B cell (primary cell): ENCODE results near the gene ELAVL3. TPM values are rescaled to one million over a fixed set of nuclear protein-coding genes. Genes with fewer than 3 reads are reported as not detected.

Experiments used
- ATAC-seq: fragments of 200-7000 bp; cut with Tn5 transposase; one replicate; pipeline ENCODE4 v1.10.0; 2021; ENCODE audit warnings: low read depth, mild to moderate bottlenecking, moderate number of reproducible peaks, moderate library complexity
- CTCF ChIA-PET: fragments of 350-600 bp; sonication (Branson Sonifier 250); formaldehyde crosslinking; loops from one replicate; lab custom pipeline; 2021; ENCODE audit warnings: antibody characterized with exemption, inconsistent platforms; lab: Charles Lee
- POLR2A ChIA-PET: fragments of 350-600 bp; sonication (Branson Sonifier 250); formaldehyde crosslinking; loops from one replicate; lab custom pipeline; 2021; ENCODE audit warnings: antibody characterized with exemption; lab: Charles Lee
- DNase-seq: peaks from one replicate; pipeline ENCODE4 v3.0.0; 2013
- H2AFZ ChIP-seq: 2 replicates; pipeline ENCODE4 v1.6.1; 2012; ENCODE audit warnings: mild to moderate bottlenecking, low read depth, low read length; ENCODE audit not compliant: insufficient read depth, poor library complexity, severe bottlenecking
- H3K27ac ChIP-seq, 2 donors: 1 replicate in 1 of 2; 2 replicates in 1 of 2; pipeline ENCODE4 v1.5.1; 2012 to 2013; ENCODE audit warnings: low read length in 2 of 2, mild to moderate bottlenecking in 2 of 2, moderate library complexity in 1 of 2
- H3K27me3 ChIP-seq, 4 experiments: fragments of 200-600 bp in 1 of 4; sonication (generic) in 1 of 4; replicated peaks in 1 of 4; 1 replicate in 2 of 4; 2 replicates in 2 of 4; pipeline versions ENCODE4 v1.6.1 to v1.7.0; 2013 to 2016; ENCODE audit warnings: low read length in 3 of 4, mild to moderate bottlenecking in 2 of 4, mixed read lengths in 1 of 4, moderate library complexity in 1 of 4; ENCODE audit not compliant: insufficient read depth in 4 of 4, control insufficient read depth in 3 of 4; ENCODE audit errors: control extremely low read depth in 1 of 4
- H3K36me3 ChIP-seq, 2 experiments: replicated peaks in 1 of 2; 1 replicate in 1 of 2; 2 replicates in 1 of 2; pipeline versions ENCODE4 v1.6.1 to v1.7.1; 2013; ENCODE audit warnings: low read length in 1 of 2; ENCODE audit not compliant: insufficient read depth in 2 of 2, control insufficient read depth in 1 of 2; ENCODE audit errors: control extremely low read depth in 1 of 2, extremely low read depth in 1 of 2
- H3K4me1 ChIP-seq, 2 donors: fragments of 200-600 bp in 1 of 2; sonication (generic) in 1 of 2; 1 replicate in 1 of 2; 2 replicates in 1 of 2; pipeline versions ENCODE4 v1.5.1 to v1.6.1; 2013 to 2017; ENCODE audit warnings: low read length in 2 of 2; ENCODE audit not compliant: control insufficient read depth in 2 of 2, insufficient read depth in 2 of 2
- H3K4me2 ChIP-seq: replicated peaks from 2 replicates; pipeline ENCODE3; 2012; ENCODE audit warnings: mild to moderate bottlenecking, low read depth, low read length; ENCODE audit not compliant: poor library complexity, severe bottlenecking
- H3K4me3 ChIP-seq, 5 experiments: fragments of 200-600 bp in 1 of 5; sonication (generic) in 1 of 5; 1 replicate in 3 of 5; 2 replicates in 2 of 5; pipeline versions ENCODE4 v1.5.1 to v1.7.0; 2011 to 2016; ENCODE audit warnings: low read length in 4 of 5, mild to moderate bottlenecking in 4 of 5, low read depth in 2 of 5, control low read depth in 1 of 5, moderate library complexity in 1 of 5; ENCODE audit not compliant: insufficient read depth in 1 of 5; ENCODE audit errors: control extremely low read depth in 1 of 5, extremely low read depth in 1 of 5
- H3K79me2 ChIP-seq: fragments of 200-600 bp; sonication (generic); one replicate; pipeline ENCODE4 v1.6.0; 2016; ENCODE audit warnings: low read length; ENCODE audit not compliant: control insufficient read depth, insufficient read depth
- H3K9ac ChIP-seq: fragments of 200-600 bp; sonication (generic); 2 replicates; pipeline ENCODE4 v1.6.1; 2017; ENCODE audit warnings: mild to moderate bottlenecking, low read length, moderate library complexity
- H3K9me3 ChIP-seq, 3 donors: one replicate each; pipeline versions ENCODE4 v1.6.1 to v1.7.1; 2013; ENCODE audit warnings: low read length in 2 of 3; ENCODE audit not compliant: control insufficient read depth in 2 of 3, insufficient read depth in 1 of 3; ENCODE audit errors: control extremely low read depth in 1 of 3
- H4K20me1 ChIP-seq: 2 replicates; pipeline ENCODE4 v1.6.0; 2012; ENCODE audit warnings: mild to moderate bottlenecking, low read length; ENCODE audit not compliant: insufficient read depth, control insufficient read depth, poor library complexity, severe bottlenecking
- H3K27ac Mint-ChIP-seq: one replicate; pipeline ENCODE4 v1.8.0; 2021; ENCODE audit warnings: mixed read lengths
- H3K27me3 Mint-ChIP-seq: one replicate; pipeline ENCODE4 v1.8.0; 2021; ENCODE audit warnings: mixed read lengths
- H3K4me1 Mint-ChIP-seq: one replicate; pipeline ENCODE4 v1.8.0; 2021; ENCODE audit warnings: mixed read lengths
- H3K4me3 Mint-ChIP-seq: one replicate; pipeline ENCODE4 v1.8.0; 2021; ENCODE audit warnings: mixed read lengths
- H3K9me3 Mint-ChIP-seq: one replicate; pipeline ENCODE4 v1.8.0; 2022; ENCODE audit warnings: mixed read lengths; ENCODE audit not compliant: insufficient read depth
- EZH2 ChIP-seq: IDR thresholded peaks from 2 replicates; pipeline ENCODE4 v1.6.1; 2012; ENCODE audit warnings: borderline replicate concordance, low read depth, mild to moderate bottlenecking, moderate library complexity, low read length; ENCODE audit not compliant: insufficient read depth, poor library complexity, severe bottlenecking
- WGBS: methylation state at CpG from one replicate; pipeline ENCODE4 v1.1.5; 2013; ENCODE audit warnings: missing lambda C conversion rate; ENCODE audit not compliant: insufficient coverage; 5-methylcytosine and 5-hydroxymethylcytosine counted together
- intact Hi-C: fragments of 100-400 bp; cut with micrococcal nuclease; formaldehyde crosslinking; loops from one replicate; pipeline ENCODE4 v1.10.0; 2022
- polyA plus RNA-seq: library from polyadenylated mRNA; depleted of rRNA; stranded (reverse); fragments of >200 nt; gene quantifications from 2 replicates; pipeline ENCODE4 v1.2.3, GENCODE V29; 2012
- total RNA-seq, 2 donors: library from RNA; stranded (reverse); fragments of 120-200 nt in 1 of 2; gene quantifications; 1 replicate in 1 of 2; 2 replicates in 1 of 2; pipeline versions ENCODE4 v1.2.3 to v1.2.4, GENCODE V29; 2013 to 2022
- TF ChIP-seq, protein P1 (sequence below): fragments of 200-600 bp; IDR thresholded peaks from one replicate; pipeline ENCODE4 v1.8.0; 2022; ENCODE audit warnings: antibody characterized with exemption, mild to moderate bottlenecking

Gene ELAVL3
- total and polyA plus RNA-seq, 2 donors (not counting 1 experiment from before 2014, with no cell fraction given) = 0.01 TPM; not detected in 1

DNA sequence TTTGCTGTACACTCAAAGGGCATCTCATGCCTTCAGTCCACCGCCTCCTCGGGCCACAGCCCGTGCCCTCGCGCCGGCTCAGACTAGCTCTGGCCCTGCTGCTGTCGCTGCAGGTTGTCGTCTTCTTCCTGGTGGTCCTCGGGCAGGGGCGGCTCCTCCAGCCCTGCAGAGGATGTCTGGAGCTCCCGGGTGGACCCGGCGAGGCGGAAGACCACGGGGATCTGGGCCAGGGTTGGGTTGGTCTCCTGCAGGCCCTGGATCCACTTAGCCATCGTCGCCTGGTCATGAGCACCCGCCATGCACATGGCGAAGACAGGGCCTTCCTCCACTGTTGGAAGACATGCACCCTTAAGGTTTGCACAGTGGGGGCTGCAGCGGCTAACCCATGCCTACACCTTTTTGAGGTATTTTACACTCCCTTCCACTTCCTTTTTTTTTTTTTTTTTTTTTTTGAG, 25.3 kb upstream of the ELAVL3 start:
- DNase-seq = no peak
- Mint-ChIP-seq H3K27ac (peak overlapping the region; percentile 93), H3K4me3 (peak overlapping the region; percentile 87), H3K27me3 (no peaks in the 10 kb centered on the region), H3K9me3 (no peaks in the 10 kb centered on the region), H3K4me1 (peaks cover 13% of the 10 kb centered on the region)
- ATAC-seq = peak; percentile 7
- no peaks in the 10 kb centered on the region for H3K27me3 ChIP-seq
- peak overlapping the region; percentile 98 for H3K4me2 ChIP-seq
- peak overlapping the region; percentile 62 to 98 (median 78) for H3K4me3 ChIP-seq
- peaks cover 3% of the 10 kb centered on the region for H3K79me2 ChIP-seq
- H3K9me3 ChIP-seq = no peaks in the 10 kb centered on the region
- peak overlapping the region; percentile 99 for H3K9ac ChIP-seq
- POLR2A ChIA-PET = interaction anchor here (0.7 to 0.9 kb wide), 2 partner anchors 30 to 82 kb away, joined by 3 read pairs; no protein-coding TSS in a partner anchor
- peak overlapping the region; percentile 53 to 98 for H3K27ac ChIP-seq
- intact Hi-C loops = no loop called here
- TF ChIP-seq, protein P1, sequence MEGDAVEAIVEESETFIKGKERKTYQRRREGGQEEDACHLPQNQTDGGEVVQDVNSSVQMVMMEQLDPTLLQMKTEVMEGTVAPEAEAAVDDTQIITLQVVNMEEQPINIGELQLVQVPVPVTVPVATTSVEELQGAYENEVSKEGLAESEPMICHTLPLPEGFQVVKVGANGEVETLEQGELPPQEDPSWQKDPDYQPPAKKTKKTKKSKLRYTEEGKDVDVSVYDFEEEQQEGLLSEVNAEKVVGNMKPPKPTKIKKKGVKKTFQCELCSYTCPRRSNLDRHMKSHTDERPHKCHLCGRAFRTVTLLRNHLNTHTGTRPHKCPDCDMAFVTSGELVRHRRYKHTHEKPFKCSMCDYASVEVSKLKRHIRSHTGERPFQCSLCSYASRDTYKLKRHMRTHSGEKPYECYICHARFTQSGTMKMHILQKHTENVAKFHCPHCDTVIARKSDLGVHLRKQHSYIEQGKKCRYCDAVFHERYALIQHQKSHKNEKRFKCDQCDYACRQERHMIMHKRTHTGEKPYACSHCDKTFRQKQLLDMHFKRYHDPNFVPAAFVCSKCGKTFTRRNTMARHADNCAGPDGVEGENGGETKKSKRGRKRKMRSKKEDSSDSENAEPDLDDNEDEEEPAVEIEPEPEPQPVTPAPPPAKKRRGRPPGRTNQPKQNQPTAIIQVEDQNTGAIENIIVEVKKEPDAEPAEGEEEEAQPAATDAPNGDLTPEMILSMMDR = no peak
- no peak for TF ChIP-seq EZH2
- CTCF ChIA-PET = interaction anchor here (0.7 to 1.2 kb wide), 2 partner anchors 23 to 76 kb away, joined by 3 to 4 read pairs; partner anchors contain the start of gene ECSIT
- peak overlapping the region; percentile 96 for H2AFZ ChIP-seq
- H3K4me1 ChIP-seq = peaks cover 9 to 13% of the 10 kb centered on the region in 2 donors
- H4K20me1 ChIP-seq = no peaks in the 10 kb centered on the region
- peaks cover 0 to under 1% of the 10 kb centered on the region in 2 experiments for H3K36me3 ChIP-seq
- WGBS = 11% methylated on average over 16 of the region's 20 CpGs

- ATAC-seq (peak; percentile 52), DNase-seq (peak; percentile 98)
- H3K27me3 ChIP-seq = no peaks in the 10 kb centered on the region
- TF ChIP-seq, protein P1 = no peak
- no peak for TF ChIP-seq EZH2
- peak within 1 kb of the TSS; percentile 96 for H2AFZ ChIP-seq
- H4K20me1 ChIP-seq = no peaks in the 10 kb centered on the region
- peaks cover 13% of the 10 kb centered on the region for H3K4me1 Mint-ChIP-seq
- peak within 1 kb of the TSS; percentile 93 for H3K27ac Mint-ChIP-seq
- peak within 1 kb of the TSS; percentile 65 to 98 for H3K27ac ChIP-seq
- WGBS = under 1% methylated on average over 65 of the region's 65 CpGs
- intact Hi-C loops = loop anchor here (1.0 to 2.0 kb wide), 7 partner anchors 23 to 1191 kb away; partner anchors contain the start of genes CCDC159, ECSIT, ELOF1 and FBXW9
- H3K79me2 ChIP-seq = peaks cover 3% of the 10 kb centered on the region
- H3K36me3 ChIP-seq = no peaks in the 10 kb centered on the region
- H3K27me3 Mint-ChIP-seq = no peaks in the 10 kb centered on the region
- ChIA-PET POLR2A (interaction anchor here (0.7 to 0.9 kb wide), 2 partner anchors 31 to 83 kb away, joined by 3 read pairs; no protein-coding TSS in a partner anchor), CTCF (interaction anchor here (1.2 kb wide), 1 partner anchor 23 kb away, joined by 4 read pairs; the partner anchor contains the start of gene ECSIT)
- peak within 1 kb of the TSS; percentile 87 for H3K4me3 Mint-ChIP-seq
- H3K4me1 ChIP-seq = peaks cover 9 to 13% of the 10 kb centered on the region in 2 donors
- peak within 1 kb of the TSS; percentile 98 for H3K4me2 ChIP-seq
- H3K9ac ChIP-seq = peak within 1 kb of the TSS; percentile 99
- H3K9me3 ChIP-seq = no peaks in the 10 kb centered on the region
- H3K9me3 Mint-ChIP-seq = no peaks in the 10 kb centered on the region
- H3K4me3 ChIP-seq = peak within 1 kb of the TSS; percentile 62 to 98 (median 78)
Observed at GRCh38 chr19:11505504-11506100, 24.8 kb upstream of the ELAVL3 start, which contains the start of gene ZNF653. TSS of gene ZNF653 (minus strand) at chr19:11505839. CDS start at chr19:11505786, 53 bp downstream.
